Activated CD4-positive, CD25-positive, alpha-beta regulatory T cell treated with anti-CD3 and anti-CD28 coated beads, Interleukin-2, amount 50 U/mL, for 24 hours (primary cell): ENCODE measurements around the gene MACO1.
A peak's percentile ranks its signal among the peaks of the same experiment; 100 is the strongest.
"Not testable (repeated sequence)": the region's sequence is repeated elsewhere in the genome, so short reads cannot be mapped to it uniquely, and the experiment has no call there.

Experiments used
- ATAC-seq, 2 donors: fragments of 150-1000 bp; cut with Tn5 transposase; one replicate each; pipeline ENCODE4 v1.10.0; 2021; ENCODE audit warnings: mild to moderate bottlenecking in 1 of 2, moderate library complexity in 1 of 2

Gene MACO1

GRCh38 chr1:25458541-25459298 is 28.0 kb downstream of the MACO1 start:
- ATAC-seq, result no peak

DNA sequence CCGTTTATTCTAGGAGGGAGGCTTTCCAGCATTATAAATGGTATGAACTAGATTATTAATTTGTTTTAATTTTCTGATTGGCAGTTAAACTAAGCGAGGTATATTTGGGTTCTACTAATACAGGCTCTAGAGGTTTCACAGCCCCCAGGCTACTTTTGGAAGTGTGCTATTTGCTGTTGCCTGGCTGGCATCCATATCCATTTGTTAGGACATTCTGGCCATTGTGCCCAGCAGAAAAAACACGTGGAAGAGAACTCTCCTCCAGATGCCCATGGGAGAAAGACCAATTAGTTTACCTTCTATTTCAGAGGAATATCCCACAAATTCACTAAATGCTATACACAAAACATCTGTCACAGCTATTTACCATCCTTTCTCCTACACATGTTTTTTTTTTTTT is 29.3 kb downstream of the MACO1 start:
- no peak for ATAC-seq

DNA sequence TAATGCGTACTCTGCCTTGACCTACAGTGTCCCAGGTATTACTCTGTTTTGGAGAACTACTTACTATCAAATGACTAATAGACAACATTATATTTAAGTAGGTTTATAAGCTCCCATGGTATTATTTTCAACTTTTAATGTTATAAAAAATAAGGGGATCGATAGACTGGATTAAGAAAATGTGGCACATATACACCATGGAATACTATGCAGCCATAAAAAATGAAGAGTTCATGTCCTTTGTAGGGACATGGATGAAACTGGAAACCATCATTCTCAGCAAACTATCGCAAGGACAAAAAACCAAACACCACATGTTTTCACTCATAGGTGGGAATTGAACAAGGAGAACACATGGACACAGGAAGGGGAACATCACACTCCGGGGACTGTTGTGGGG is 30.1 kb downstream of the MACO1 start:
- ATAC-seq, result not testable (repeated sequence)

- no peak for ATAC-seq
Observed at GRCh38 chr1:25461849-25462248, 31.2 kb downstream of the MACO1 start.

GRCh38 chr1:25462732-25463131 is 32.0 kb downstream of the MACO1 start:
- ATAC-seq, result no peak

- ATAC-seq, result no peak
Observed at GRCh38 chr1:25467193-25467592, 36.5 kb downstream of the MACO1 start.

DNA sequence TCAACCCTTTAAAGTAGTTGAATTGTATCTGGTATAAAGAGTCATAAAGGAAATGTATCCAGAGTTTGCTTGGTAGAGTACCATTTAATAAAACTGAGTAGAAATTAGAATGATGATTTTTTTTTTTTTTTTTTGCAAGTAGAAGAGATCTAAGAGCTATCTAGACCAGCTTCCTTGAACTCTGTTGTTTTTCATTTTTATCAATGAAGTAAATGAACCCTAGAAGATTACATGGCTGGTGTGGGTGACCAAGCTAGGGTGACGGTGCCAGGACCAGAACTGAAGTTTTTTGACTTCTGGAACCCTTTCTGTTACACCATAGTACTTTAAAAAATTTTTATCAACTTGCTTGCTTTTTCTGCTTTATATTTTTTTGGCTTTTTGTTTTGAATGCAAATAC is 36.9 kb downstream of the MACO1 start:
- ATAC-seq, result no peak

GRCh38 chr1:25468033-25468432 is 37.3 kb downstream of the MACO1 start:
- ATAC-seq, result no peak

DNA sequence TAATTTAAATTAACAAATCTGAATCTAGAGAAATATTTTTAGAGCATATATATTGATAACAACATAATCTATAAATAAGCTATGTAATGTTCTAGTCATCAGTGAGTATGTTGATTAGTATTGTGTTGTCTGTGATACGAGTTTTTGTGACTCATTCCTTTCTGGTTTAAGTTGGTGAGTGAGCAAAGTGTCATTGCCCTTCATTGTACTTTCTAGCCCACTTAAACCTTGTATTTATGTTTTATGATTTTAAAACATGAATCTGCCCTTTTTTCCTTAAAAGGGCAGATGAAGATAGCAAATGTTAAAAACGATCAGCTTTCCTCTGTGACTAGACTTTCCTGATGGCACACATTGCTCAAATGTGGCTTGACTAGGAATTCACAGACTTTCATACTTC is 38.5 kb downstream of the MACO1 start:
- ATAC-seq, result peak; percentile 80 to 89

DNA sequence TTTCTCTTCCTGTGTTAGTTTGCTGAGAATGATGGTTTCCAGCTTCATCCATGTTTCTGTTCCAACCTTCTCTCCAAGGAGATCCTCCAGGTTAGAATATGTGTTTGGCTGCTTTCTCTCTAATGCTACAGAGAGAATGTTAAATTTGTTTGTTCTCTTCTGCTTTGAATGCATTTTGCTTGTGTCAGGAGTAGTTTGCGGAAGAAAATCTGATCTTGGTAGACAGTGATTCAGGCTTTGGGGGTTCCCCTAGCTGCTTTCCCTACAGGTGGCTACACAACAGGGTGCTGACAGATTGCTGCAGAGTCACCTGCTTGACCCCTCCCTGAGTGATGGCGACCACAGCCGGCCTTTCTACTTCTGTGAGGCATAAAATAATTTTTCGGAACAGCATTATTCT is 41.8 kb downstream of the MACO1 start:
- ATAC-seq, result peak in 1 of 2 donors; percentile 14

GRCh38 chr1:25473653-25474225 is 43.0 kb downstream of the MACO1 start:
- ATAC-seq, result peak; percentile 53 to 62

DNA sequence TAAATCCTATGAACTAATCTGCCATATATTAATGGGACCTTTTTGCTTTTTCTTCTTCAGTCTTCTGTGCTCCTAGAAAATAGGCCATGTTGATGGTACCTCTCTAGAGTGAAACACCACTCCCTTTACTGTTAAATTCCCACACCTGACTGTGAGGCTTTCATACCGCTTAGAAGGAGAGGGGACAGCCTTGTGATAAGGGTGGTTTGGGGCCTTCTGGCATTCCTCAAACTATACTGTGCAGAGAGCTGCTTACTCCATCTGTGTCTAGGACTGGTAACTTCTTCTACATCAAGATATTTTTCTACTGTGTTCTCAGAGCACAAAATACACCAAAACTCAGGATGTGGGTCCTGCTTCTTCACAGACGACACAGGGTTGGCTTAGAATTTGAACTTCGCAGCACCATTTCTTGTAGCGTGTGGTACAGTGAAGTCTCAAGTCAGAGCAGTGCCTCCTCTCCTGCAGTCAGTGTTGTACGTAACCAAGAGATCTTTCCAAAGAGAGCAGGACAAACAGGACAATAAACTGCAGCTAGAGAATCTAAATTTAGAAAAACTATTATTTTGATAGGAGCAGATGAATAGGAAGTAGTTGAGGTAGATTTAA is 43.8 kb downstream of the MACO1 start:
- no peak for ATAC-seq

DNA sequence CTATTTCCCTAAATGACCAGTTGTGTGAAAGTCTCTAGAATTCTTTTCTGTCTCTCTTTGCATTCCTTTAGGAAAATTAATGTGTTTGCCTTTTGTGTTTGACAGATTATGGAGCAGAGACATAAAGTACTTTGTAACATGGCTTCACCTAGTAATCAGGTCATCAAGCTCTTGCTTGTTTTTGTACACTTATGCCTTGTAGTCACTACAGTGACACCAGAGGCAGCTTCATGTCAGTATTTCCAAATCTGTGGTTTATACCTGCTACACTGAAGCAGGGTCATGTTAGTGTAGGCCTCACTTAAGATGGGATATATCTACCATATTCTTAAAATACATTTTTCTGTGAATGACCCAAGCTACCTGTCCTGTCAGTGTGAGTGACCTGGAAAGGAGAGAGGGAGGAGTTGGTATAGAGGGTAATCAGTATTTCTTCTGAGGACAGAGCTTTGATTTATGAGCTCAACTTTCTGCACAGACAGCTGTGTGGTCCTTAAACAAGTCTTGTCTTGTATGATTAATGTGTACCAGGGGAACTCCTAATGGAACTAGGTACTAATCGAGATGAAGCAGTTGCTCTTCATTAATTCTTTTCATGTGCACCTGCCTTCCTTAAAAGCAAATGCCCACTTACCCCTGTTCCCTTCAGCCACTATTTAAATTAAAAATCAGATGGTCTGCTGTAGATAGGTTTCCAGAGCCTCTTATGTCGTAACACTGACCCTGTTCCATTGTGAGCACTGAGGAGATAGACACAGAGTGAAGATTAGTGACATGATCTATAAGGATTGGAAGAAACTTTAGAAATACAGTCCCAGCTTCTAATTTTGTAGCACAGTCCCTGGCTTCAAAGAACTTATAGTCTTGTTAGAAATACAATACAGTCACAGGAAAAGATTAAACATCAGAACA is 45.7 kb downstream of the MACO1 start:
- ATAC-seq, result peak in 1 of 2 donors; percentile 54

GRCh38 chr1:25477448-25478034 is 46.8 kb downstream of the MACO1 start:
- no peak for ATAC-seq

GRCh38 chr1:25478633-25479032 is 47.9 kb downstream of the MACO1 start:
- no peak for ATAC-seq

DNA sequence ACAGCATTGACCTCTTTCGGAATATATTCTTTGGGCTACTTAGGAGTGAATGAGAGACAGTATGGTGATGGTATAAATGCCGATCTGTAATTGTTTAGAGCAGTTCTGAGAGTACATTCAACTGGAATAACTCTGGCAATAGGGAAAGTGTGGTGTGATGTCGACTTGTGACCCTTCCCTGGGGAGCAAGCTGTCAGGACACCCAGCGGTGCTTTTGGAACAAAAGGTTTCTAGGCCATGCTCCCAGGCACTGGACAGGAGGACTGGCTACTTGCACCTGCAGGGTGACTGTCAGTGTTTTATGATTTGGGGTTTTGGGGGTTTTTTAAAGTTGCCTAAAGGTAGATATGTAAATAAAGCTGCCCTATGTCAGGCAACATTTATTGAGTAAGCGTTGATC is 50.9 kb downstream of the MACO1 start:
- ATAC-seq, result no peak

- ATAC-seq, result no peak
Observed at GRCh38 chr1:25482211-25482610, 51.5 kb downstream of the MACO1 start.

- no peak for ATAC-seq
Observed at GRCh38 chr1:25484096-25484495, 53.4 kb downstream of the MACO1 start.

DNA sequence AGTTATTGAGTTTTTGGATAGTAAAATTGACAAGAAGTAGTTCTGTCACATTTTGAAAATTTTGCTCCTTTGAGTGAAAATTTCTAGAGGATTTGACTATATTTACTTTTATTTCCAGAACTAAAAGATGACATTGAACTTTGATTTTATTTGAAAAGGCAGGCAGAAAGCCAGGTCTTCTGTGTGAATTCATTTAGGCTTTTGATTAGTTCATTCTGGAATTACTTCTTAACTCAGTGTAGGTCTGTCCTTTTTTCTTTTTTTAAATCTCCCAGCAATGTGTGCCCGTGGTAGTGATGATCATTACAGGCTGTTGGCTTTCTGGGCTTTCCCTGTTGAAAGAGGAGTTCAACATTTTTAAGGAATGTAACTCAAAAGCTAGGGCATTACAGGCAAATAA is 53.8 kb downstream of the MACO1 start:
- no peak for ATAC-seq

DNA sequence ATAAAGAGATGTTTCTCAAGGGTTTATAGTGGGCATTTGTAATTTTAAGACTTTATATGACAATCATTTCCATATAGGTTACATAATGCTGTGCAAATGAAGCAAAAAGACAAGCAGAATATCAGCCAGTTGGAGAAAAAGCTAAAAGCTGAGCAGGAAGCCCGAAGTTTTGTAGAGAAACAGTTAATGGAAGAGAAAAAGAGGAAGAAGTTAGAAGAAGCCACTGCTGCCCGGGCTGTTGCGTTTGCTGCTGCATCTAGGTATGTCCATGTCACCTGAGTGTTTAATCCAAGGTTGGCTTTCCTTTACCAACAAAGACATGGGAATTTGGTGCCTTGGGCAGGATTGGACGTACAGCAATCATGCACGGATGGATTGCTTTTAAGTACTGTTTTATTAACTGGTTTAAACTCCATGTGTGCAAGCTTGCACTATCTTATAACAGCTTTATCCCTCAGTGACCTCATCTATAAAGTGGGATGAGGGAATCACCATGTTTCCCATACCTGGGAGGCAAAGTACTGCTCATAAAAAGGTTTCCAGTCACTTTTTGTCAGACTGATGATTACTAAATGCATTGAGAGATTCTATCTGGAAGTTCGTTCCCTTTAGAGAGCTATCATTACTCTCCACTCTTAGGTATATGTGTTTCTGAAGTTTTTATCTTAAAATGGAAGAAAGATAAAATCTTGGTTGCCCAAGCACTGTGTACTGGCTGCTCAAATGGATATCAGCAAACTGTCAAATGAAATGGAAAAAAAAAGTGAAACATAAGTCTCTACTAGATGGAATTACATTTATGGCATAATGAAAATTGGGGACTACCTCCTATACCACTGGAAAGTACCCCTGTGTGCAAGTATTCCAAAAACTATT is 55.1 kb downstream of the MACO1 start:
- no peak for ATAC-seq

GRCh38 chr1:25486602-25487001 is 55.9 kb downstream of the MACO1 start:
- no peak for ATAC-seq

GRCh38 chr1:25487628-25488027 is 56.9 kb downstream of the MACO1 start:
- ATAC-seq, result no peak
